Measurements from ENCODE around the gene SAP30BP.

SAP30BP gene

DNA sequence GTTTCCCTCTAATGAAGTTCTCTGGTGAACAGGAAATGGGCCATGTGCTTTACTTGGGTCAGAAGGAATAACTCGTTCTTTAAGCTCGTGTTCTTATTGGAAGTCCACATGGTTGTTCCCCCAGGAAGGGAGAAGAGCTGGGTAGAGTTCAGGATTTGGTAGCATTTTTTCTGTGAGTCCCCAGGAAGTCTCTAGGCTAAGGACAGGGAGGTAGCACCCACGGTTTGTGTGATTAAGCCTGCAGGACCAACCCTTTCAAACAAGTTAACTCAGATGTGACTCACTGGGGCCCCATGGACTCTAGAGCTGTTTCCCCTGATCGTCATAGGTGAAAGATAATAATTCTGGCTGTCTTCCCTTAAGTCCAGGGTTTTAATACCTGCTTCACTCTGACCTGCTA, 16.4 kb downstream of the SAP30BP start:
- H3K4me1 ChIP-seq (ENCODE audit: control insufficient read depth, insufficient read depth, low read length): peaks cover 77% of the 10 kb centered on the region
- no peak overlapping the region for H3K4me3 ChIP-seq (ENCODE audit: low read length)
- H3K9me3 ChIP-seq (ENCODE audit: control insufficient read depth, low read length): no peaks in the 10 kb centered on the region
- H3K27me3 ChIP-seq (ENCODE audit: control insufficient read depth, insufficient read depth, low read length): no peaks in the 10 kb centered on the region
- peak overlapping the region; percentile 46 for H3K9ac ChIP-seq (ENCODE audit: low read length)
- no peaks in the 10 kb centered on the region for H3K36me3 ChIP-seq (ENCODE audit: control insufficient read depth, insufficient read depth, low read length)

DNA sequence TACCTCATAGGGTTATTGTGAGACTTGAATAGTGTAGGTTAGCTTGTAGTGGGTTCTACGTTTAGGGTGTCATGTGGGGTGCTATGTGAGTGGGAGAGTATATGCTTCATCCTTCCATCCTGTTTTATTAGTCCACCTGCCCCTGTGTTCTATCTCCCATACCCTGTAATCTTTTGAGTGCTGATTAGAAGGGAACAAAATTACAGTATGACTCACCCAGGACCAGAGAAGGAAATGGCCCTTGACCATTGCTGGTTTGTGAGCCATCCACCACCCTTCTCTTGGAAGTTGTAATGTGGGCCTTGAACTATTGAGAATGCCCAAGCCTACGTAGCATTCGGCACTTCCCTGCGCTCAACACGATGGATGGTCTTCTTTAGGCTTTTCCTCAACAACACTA, 17.1 kb downstream of the SAP30BP start:
- H3K9me3 ChIP-seq (ENCODE audit: control insufficient read depth, low read length): no peaks in the 10 kb centered on the region
- H3K4me1 ChIP-seq (ENCODE audit: control insufficient read depth, insufficient read depth, low read length): peaks cover 81% of the 10 kb centered on the region
- H3K27me3 ChIP-seq (ENCODE audit: control insufficient read depth, insufficient read depth, low read length): no peaks in the 10 kb centered on the region
- H3K4me3 ChIP-seq (ENCODE audit: low read length): no peak overlapping the region
- peak overlapping the region; percentile 46 for H3K9ac ChIP-seq (ENCODE audit: low read length)
- no peaks in the 10 kb centered on the region for H3K36me3 ChIP-seq (ENCODE audit: control insufficient read depth, insufficient read depth, low read length)

DNA sequence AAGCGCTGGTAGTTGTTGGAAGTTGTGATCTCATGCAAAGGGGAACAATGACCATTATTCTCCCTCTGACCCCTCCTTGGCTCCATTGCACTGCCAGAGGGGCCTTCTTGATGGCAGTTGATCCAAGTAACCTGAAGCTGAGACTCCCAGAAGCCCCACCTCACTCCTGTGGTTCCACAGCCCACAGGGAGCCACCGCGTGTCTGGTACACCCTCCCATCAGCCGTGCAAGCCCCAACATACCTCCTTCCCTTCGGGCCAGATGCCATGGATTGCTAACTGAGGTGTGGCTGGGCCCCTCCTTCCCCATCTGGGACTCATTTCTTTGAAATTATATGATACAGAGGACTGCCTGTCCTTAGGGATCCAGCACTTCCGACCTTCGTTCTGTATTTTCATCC, 17.8 kb downstream of the SAP30BP start:
- H3K36me3 ChIP-seq (ENCODE audit: control insufficient read depth, insufficient read depth, low read length): no peaks in the 10 kb centered on the region
- H3K4me1 ChIP-seq (ENCODE audit: control insufficient read depth, insufficient read depth, low read length): peaks cover 78% of the 10 kb centered on the region
- H3K9me3 ChIP-seq (ENCODE audit: control insufficient read depth, low read length): no peaks in the 10 kb centered on the region
- no peaks in the 10 kb centered on the region for H3K27me3 ChIP-seq (ENCODE audit: control insufficient read depth, insufficient read depth, low read length)
- no peak overlapping the region for H3K4me3 ChIP-seq (ENCODE audit: low read length)
- no peak overlapping the region for H3K9ac ChIP-seq (ENCODE audit: low read length)

DNA sequence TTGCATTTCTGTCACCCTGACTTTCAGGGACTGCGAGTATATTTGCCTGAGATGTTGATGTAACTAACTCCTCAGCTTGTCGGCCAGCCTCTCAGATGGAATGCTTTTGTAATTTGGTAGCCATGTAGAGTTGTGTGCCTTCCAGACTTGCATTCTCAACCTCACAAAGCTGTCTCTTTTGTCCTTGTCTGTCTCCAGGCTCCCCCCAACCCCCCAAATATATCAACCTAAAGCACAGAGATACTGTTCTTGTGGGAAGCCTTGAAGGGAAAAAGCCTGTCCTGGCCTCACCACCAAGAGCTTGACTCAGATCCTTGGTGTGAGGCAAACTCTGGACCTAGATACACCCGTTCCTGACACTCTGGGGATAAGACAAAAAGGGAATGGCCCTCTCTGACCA, 18.4 kb downstream of the SAP30BP start:
- Histone ChIP-seq H3K4me3 (ENCODE audit: low read length) (no peak overlapping the region), H3K9ac (ENCODE audit: low read length) (peak overlapping the region; percentile 7)

DNA sequence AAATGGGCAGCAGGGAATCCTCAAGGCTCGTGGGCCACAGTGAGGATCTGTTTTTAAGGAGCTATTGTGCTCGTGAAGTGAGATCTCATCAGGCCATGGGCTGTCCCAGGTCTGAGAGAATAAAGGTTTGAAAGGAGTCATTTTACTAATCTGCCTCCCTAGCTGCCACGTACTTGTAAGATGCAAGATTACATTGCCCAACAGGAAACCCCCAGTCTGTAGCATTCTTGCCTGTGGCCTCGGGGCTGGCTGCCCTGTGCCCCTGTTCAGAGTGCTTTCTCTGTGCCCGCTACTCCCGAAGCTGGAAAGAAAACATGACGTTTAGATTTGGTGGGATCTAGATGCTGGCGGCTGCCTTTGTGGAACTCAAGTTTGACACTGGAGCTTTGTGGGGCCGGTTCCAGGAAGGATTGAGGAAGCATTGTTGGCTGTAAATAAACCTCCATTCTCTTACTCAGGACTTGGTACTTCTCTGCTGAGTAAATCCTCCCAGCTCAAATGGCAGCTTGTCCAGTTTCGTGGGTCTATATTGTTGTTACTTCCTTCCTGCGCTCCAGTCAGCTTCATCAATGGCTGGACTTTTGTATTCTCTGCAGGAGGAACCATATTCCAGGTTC, 21.2 kb downstream of the SAP30BP start:
- Histone ChIP-seq H3K27me3 (ENCODE audit: control insufficient read depth, insufficient read depth, low read length) (no peaks in the 10 kb centered on the region), H3K36me3 (ENCODE audit: control insufficient read depth, insufficient read depth, low read length) (no peaks in the 10 kb centered on the region), H3K4me3 (ENCODE audit: low read length) (no peak overlapping the region), H3K9me3 (ENCODE audit: control insufficient read depth, low read length) (no peaks in the 10 kb centered on the region), H3K4me1 (ENCODE audit: control insufficient read depth, insufficient read depth, low read length) (peaks cover 80% of the 10 kb centered on the region), H3K9ac (ENCODE audit: low read length) (peak overlapping the region; percentile 51)

More for the DNA sequence above, 18.4 kb downstream of the SAP30BP start:
- Histone ChIP-seq H3K9me3 (ENCODE audit: control insufficient read depth, low read length) (no peaks in the 10 kb centered on the region), H3K27me3 (ENCODE audit: control insufficient read depth, insufficient read depth, low read length) (no peaks in the 10 kb centered on the region), H3K36me3 (ENCODE audit: control insufficient read depth, insufficient read depth, low read length) (no peaks in the 10 kb centered on the region), H3K4me1 (ENCODE audit: control insufficient read depth, insufficient read depth, low read length) (peaks cover 74% of the 10 kb centered on the region)

DNA sequence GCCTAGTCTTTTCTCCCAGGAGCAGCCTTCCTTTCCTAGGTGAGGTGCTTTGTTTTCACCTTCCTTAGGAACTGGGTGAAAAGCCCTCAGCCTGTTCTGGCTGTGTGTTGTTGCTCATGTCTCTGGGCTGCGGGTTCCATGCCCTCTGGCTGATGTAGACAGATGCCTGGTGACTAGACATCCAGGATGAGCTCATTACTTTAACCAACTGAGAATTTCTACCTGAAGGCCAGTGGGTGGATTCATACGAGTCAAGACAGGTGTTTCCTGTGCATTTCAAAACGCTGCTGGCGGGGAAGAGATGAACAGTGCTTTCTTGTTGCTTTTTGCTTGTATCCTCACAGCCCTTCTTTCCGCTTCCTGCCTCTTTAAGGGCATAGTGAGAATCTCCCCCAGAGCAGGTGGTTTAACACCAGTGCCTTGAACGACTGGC, 22.3 kb downstream of the SAP30BP start:
- no peaks in the 10 kb centered on the region for H3K9me3 ChIP-seq (ENCODE audit: control insufficient read depth, low read length)
- no peak overlapping the region for H3K4me3 ChIP-seq (ENCODE audit: low read length)
- H3K36me3 ChIP-seq (ENCODE audit: control insufficient read depth, insufficient read depth, low read length): no peaks in the 10 kb centered on the region
- H3K27me3 ChIP-seq (ENCODE audit: control insufficient read depth, insufficient read depth, low read length): no peaks in the 10 kb centered on the region
- H3K4me1 ChIP-seq (ENCODE audit: control insufficient read depth, insufficient read depth, low read length): peaks cover 79% of the 10 kb centered on the region
- H3K9ac ChIP-seq (ENCODE audit: low read length): peak overlapping the region; percentile 7

DNA sequence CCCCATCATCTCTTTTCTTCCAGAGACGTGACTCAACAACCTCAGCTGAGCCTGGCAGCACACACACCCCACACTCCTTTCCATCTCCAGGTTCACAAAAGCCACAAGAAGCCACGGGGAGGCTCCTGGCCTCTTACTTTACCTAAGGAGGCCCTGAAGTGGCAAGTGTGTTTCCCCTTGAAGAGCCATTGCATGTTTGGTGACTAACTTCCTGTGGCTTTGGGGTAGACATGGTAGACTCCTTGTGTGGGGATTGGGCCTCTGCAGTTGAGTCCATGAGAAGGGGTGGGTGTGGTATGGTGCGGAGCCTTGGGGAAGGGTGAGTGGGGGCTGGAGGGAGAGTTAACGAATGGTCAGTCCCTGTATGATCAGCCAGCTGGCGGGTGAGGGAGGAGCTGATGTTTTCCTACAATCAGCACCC, 24.2 kb downstream of the SAP30BP start:
- H3K4me3 ChIP-seq (ENCODE audit: low read length): no peak overlapping the region
- H3K4me1 ChIP-seq (ENCODE audit: control insufficient read depth, insufficient read depth, low read length): peaks cover 77% of the 10 kb centered on the region
- H3K9me3 ChIP-seq (ENCODE audit: control insufficient read depth, low read length): no peaks in the 10 kb centered on the region
- no peaks in the 10 kb centered on the region for H3K27me3 ChIP-seq (ENCODE audit: control insufficient read depth, insufficient read depth, low read length)
- no peak overlapping the region for H3K9ac ChIP-seq (ENCODE audit: low read length)
- peaks cover 5% of the 10 kb centered on the region for H3K36me3 ChIP-seq (ENCODE audit: control insufficient read depth, insufficient read depth, low read length)

DNA sequence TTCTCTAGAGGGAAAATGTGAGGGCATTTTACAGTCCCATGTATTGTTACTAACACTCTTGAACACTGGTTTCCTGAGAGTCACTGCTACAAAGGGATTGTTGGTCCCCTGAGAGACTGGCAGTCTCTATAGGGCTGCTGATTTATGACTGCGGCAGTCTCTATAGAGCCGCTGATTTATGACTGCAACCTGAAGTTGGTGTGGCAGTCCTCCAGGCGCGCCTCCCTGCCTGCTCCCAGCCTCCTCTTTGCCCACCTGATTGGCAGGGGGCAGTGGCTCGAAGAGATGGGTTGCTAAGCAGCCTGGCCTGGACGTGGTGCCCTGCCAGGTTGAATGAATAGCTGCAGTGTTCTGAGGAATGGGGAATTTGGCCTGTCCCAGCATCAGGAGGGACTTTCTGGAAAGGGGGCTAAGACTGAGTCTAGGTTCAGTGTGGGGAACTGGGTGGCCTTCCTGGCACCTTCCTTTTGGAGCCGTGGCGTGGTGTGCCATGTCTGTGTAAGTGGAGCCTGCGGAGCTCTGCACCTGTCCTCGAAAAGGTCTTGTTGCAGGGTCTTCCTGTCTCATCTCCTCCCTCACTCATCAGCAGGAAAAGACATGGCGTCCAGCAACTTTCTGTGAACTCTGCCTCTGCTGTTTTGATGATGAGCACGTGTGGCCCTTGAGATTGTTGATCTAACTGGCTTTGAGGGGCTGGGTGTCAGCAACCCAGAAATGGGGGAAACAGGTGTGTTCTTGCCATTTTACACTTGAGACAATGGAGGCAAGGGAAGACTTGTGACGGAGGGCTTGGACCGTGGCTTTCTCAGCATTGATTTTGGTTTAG, 24.9 kb downstream of the SAP30BP start:
- no peaks in the 10 kb centered on the region for H3K9me3 ChIP-seq (ENCODE audit: control insufficient read depth, low read length)
- no peaks in the 10 kb centered on the region for H3K27me3 ChIP-seq (ENCODE audit: control insufficient read depth, insufficient read depth, low read length)
- peaks cover 75% of the 10 kb centered on the region for H3K4me1 ChIP-seq (ENCODE audit: control insufficient read depth, insufficient read depth, low read length)
- H3K9ac ChIP-seq (ENCODE audit: low read length): no peak overlapping the region
- no peak overlapping the region for H3K4me3 ChIP-seq (ENCODE audit: low read length)
- H3K36me3 ChIP-seq (ENCODE audit: control insufficient read depth, insufficient read depth, low read length): peaks cover 5% of the 10 kb centered on the region

DNA sequence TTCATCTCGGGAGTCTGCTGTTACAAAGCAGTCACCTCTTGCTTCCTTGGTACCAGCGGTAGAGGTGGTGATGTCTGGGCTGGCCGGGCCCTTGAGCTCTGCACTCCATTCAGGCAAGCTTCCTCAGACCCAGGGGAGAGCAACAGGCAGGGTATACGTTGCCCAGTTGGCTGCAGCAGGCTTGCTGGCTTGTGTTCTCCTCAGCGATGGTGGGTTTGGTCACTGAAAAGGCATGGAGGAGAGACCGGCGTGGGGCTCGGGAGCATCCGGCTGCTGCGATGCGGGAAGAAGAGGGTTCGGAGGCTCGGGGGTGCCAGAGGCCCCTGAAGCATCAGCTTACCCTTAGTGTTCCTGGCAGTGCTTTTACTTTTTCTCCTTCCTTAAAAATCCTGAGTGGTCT, 25.8 kb downstream of the SAP30BP start:
- no peak overlapping the region for H3K4me3 ChIP-seq (ENCODE audit: low read length)
- H3K4me1 ChIP-seq (ENCODE audit: control insufficient read depth, insufficient read depth, low read length): peaks cover 75% of the 10 kb centered on the region

DNA sequence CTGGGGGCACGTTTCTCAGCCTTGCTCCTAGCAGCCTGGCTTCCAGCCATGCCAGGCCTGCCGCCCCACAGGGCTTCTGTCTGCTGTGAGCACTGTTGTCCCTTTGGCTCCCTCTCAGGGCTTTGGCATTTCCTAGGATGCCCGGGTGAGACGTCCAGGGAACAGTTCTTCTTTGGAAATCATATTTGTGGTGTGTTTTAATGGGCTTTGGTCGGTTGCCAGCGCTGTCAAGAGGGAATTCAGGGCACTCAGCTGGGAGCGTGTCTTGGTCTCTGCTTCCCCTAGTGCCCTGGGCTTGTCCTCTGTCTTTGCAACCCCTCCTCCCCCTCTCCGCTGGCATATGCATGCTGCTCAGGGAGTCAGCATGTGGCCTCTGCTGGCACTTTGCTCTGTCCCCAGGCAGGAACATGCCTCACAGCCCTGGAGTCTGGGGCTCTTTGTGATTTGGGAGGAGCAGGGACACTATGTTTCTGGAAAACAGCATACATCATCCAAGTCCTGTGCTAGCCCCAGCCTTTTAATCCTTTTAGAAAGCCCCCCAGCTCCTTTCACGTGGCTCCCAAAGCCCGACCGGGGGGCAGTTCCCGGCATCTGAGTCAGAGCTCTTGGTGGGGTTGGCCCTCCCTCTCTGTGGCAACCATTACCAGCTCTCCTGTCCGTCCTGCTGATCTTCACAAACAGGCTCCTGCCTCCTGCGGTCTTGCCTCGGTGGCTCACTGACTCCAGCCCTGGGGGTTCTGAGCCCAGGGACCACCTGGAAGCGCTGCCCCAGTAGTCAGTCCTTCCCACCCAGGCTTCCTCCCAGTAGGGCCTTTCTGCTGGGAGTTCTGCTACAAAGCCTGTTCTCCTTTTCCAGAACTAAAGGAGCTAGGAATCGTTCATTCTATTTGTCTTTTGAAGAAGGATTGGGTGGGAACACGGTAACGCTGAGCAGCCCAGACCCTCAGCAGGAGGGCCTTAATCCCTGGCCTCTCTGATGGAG, 26.7 kb downstream of the SAP30BP start:
- Histone ChIP-seq H3K36me3 (ENCODE audit: control insufficient read depth, insufficient read depth, low read length) (peaks cover 5% of the 10 kb centered on the region), H3K9ac (ENCODE audit: low read length) (no peak overlapping the region), H3K4me1 (ENCODE audit: control insufficient read depth, insufficient read depth, low read length) (peaks cover 76% of the 10 kb centered on the region), H3K4me3 (ENCODE audit: low read length) (no peak overlapping the region), H3K27me3 (ENCODE audit: control insufficient read depth, insufficient read depth, low read length) (no peaks in the 10 kb centered on the region), H3K9me3 (ENCODE audit: control insufficient read depth, low read length) (no peaks in the 10 kb centered on the region)

More for the DNA sequence above, 25.8 kb downstream of the SAP30BP start:
- Histone ChIP-seq H3K9ac (ENCODE audit: low read length) (no peak overlapping the region), H3K36me3 (ENCODE audit: control insufficient read depth, insufficient read depth, low read length) (peaks cover 5% of the 10 kb centered on the region), H3K9me3 (ENCODE audit: control insufficient read depth, low read length) (no peaks in the 10 kb centered on the region), H3K27me3 (ENCODE audit: control insufficient read depth, insufficient read depth, low read length) (no peaks in the 10 kb centered on the region)

DNA sequence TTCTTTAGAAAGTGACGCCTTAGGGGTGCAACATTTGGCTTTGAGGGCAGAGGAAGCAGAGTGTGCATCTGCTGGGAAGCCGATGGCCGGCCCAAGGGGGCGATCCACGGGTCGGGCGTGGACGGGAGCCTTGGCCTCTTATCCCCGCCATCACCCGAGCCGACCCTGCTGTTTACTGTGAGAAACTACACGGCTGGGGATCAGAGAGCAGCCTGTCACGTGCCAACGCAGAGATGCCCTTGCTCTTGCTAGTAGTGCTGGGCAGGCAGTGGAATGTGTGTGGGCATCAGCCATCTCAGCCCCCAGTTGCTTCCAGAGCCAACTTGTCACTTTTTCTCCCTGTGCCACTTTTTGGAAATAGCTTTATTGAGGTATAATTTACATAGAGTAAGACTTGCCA, 27.4 kb downstream of the SAP30BP start:
- Histone ChIP-seq H3K4me3 (ENCODE audit: low read length) (no peak overlapping the region), H3K9ac (ENCODE audit: low read length) (no peak overlapping the region), H3K4me1 (ENCODE audit: control insufficient read depth, insufficient read depth, low read length) (peaks cover 76% of the 10 kb centered on the region), H3K36me3 (ENCODE audit: control insufficient read depth, insufficient read depth, low read length) (peaks cover 5% of the 10 kb centered on the region), H3K27me3 (ENCODE audit: control insufficient read depth, insufficient read depth, low read length) (no peaks in the 10 kb centered on the region), H3K9me3 (ENCODE audit: control insufficient read depth, low read length) (no peaks in the 10 kb centered on the region)

Data from mucosa of stomach (tissue), 1 donor.